CD8-positive, alpha-beta memory T cell (primary cell): ENCODE results near the gene NOX5. TPM values are rescaled to one million over a fixed set of nuclear protein-coding genes. Genes with fewer than 3 reads are reported as not detected.

Experiments used
- CTCF ChIA-PET: fragments of 350-600 bp; sonication (Branson Sonifier 250); formaldehyde crosslinking; loops from one replicate; lab custom pipeline; 2021; ENCODE audit warnings: antibody characterized with exemption; lab: Charles Lee
- POLR2A ChIA-PET: fragments of 350-600 bp; sonication (Branson Sonifier 250); formaldehyde crosslinking; loops from one replicate; lab custom pipeline; 2021; ENCODE audit warnings: antibody characterized with exemption; lab: Charles Lee
- DNase-seq, 5 donors: peaks; one replicate each; pipeline versions ENCODE4 v3.0.0 to v3.0.0-alpha.2; 2020 to 2022; ENCODE audit warnings: mixed read lengths in 1 of 5
- H3K27ac ChIP-seq: one replicate; pipeline ENCODE4 v1.7.0; 2013; ENCODE audit warnings: low read depth, mild to moderate bottlenecking, low read length, moderate library complexity
- H3K27me3 ChIP-seq: 2 replicates; pipeline ENCODE4 v1.7.0; 2013; ENCODE audit warnings: low read length, mild to moderate bottlenecking; ENCODE audit not compliant: insufficient read depth, poor library complexity, severe bottlenecking
- H3K36me3 ChIP-seq: 2 replicates; pipeline ENCODE4 v1.7.0; 2013; ENCODE audit warnings: mild to moderate bottlenecking, low read length, moderate library complexity; ENCODE audit not compliant: insufficient read depth
- H3K4me1 ChIP-seq: 2 replicates; pipeline ENCODE4 v1.7.0; 2013; ENCODE audit warnings: mild to moderate bottlenecking, low read length, moderate library complexity; ENCODE audit not compliant: insufficient read depth
- H3K4me3 ChIP-seq: 2 replicates; pipeline ENCODE4 v1.7.0; 2013; ENCODE audit warnings: mild to moderate bottlenecking, low read length
- H3K9me3 ChIP-seq: 2 replicates; pipeline ENCODE4 v1.7.0; 2013; ENCODE audit warnings: mild to moderate bottlenecking, low read length
- H3K27ac Mint-ChIP-seq, 8 donors: one replicate each; pipeline ENCODE4 v1.8.0; 2020 to 2021; ENCODE audit warnings: mixed read lengths in 8 of 8, mild to moderate bottlenecking in 6 of 8, inconsistent platforms in 3 of 8, moderate library complexity in 3 of 8
- H3K27me3 Mint-ChIP-seq, 2 donors: one replicate each; pipeline ENCODE4 v1.8.0; 2020 to 2021; ENCODE audit warnings: mixed read lengths in 2 of 2, mild to moderate bottlenecking in 1 of 2, moderate library complexity in 1 of 2
- H3K36me3 Mint-ChIP-seq, 3 donors: one replicate each; pipeline ENCODE4 v1.8.0; 2020 to 2021; ENCODE audit warnings: mixed read lengths in 3 of 3, inconsistent platforms in 1 of 3, mild to moderate bottlenecking in 1 of 3
- H3K4me1 Mint-ChIP-seq, 3 donors: one replicate each; pipeline ENCODE4 v1.8.0; 2020 to 2021; ENCODE audit warnings: mixed read lengths in 3 of 3, inconsistent platforms in 1 of 3, mild to moderate bottlenecking in 1 of 3
- H3K4me3 Mint-ChIP-seq, 7 donors: one replicate each; pipeline ENCODE4 v1.8.0; 2020 to 2021; ENCODE audit warnings: mixed read lengths in 7 of 7, mild to moderate bottlenecking in 6 of 7, moderate library complexity in 4 of 7, inconsistent platforms in 2 of 7
- H3K9me3 Mint-ChIP-seq, 5 donors: one replicate each; pipeline ENCODE4 v1.8.0; 2020 to 2022; ENCODE audit warnings: mixed read lengths in 5 of 5, mild to moderate bottlenecking in 3 of 5, moderate library complexity in 2 of 5, inconsistent platforms in 1 of 5
- polyA plus RNA-seq: library from polyadenylated mRNA; unstranded; fragments of 300-500 nt; fragmentation: Illumina TruSeq; gene quantifications from one replicate; pipeline ENCODE4 v1.2.3, GENCODE V29; 2021
- total RNA-seq, 2 experiments: library from RNA; stranded (reverse); gene quantifications; one replicate each; pipeline ENCODE4 v1.2.3, GENCODE V29; 2021

NOX5 gene
- total and polyA plus RNA-seq, 3 experiments from 2014 or later, result not detected

GRCh38 chr15:69082554-69082953 lies 68.1 kb downstream of the NOX5 start:
- CTCF ChIA-PET, result interaction anchor here (1.4 kb wide), 1 partner anchor 23 kb away, joined by 6 read pairs; no protein-coding TSS in a partner anchor
- Mint-ChIP-seq H3K27ac (peak overlapping the region in 2 of 8 donors; percentile 17 to 23), H3K9me3 (no peaks in the 10 kb centered on the region), H3K4me1 (peaks cover 0 to 24% (median 10%) of the 10 kb centered on the region in 3 donors), H3K27me3 (peaks cover 6 to 16% of the 10 kb centered on the region in 2 donors), H3K36me3 (no peaks in the 10 kb centered on the region), H3K4me3 (no peak overlapping the region)
- no peaks in the 10 kb centered on the region for H3K27me3 ChIP-seq
- H3K4me3 ChIP-seq, result no peak overlapping the region
- H3K9me3 ChIP-seq, result no peaks in the 10 kb centered on the region
- no peaks in the 10 kb centered on the region for H3K36me3 ChIP-seq
- H3K4me1 ChIP-seq, result no peaks in the 10 kb centered on the region
- no peak overlapping the region for H3K27ac ChIP-seq
- POLR2A ChIA-PET, result no interaction called here
- DNase-seq, result no peak

- Histone ChIP-seq H3K9me3 (no peaks in the 10 kb centered on the region), H3K36me3 (no peaks in the 10 kb centered on the region), H3K4me1 (no peaks in the 10 kb centered on the region), H3K27me3 (no peaks in the 10 kb centered on the region), H3K4me3 (no peak overlapping the region), H3K27ac (no peak overlapping the region)
- Mint-ChIP-seq H3K4me1 (peaks cover 0 to 24% (median 10%) of the 10 kb centered on the region in 3 donors), H3K36me3 (no peaks in the 10 kb centered on the region), H3K27ac (peak overlapping the region in 1 of 8 donors; percentile 46), H3K4me3 (no peak overlapping the region), H3K27me3 (peaks cover 11 to 29% of the 10 kb centered on the region in 2 donors), H3K9me3 (no peaks in the 10 kb centered on the region)
- no peak for DNase-seq
- CTCF ChIA-PET, result no interaction called here
- POLR2A ChIA-PET, result no interaction called here
Observed at GRCh38 chr15:69084404-69085030, 70.0 kb downstream of the NOX5 start.

GRCh38 chr15:69085325-69086081 lies 71.0 kb downstream of the NOX5 start:
- no peak overlapping the region for H3K27ac ChIP-seq
- Mint-ChIP-seq H3K9me3 (no peaks in the 10 kb centered on the region), H3K4me3 (no peak overlapping the region), H3K27ac (no peak overlapping the region), H3K27me3 (peaks cover 13 to 31% of the 10 kb centered on the region in 2 donors), H3K4me1 (peaks cover 0 to 24% (median 10%) of the 10 kb centered on the region in 3 donors), H3K36me3 (no peaks in the 10 kb centered on the region)
- no peaks in the 10 kb centered on the region for H3K36me3 ChIP-seq
- DNase-seq, result no peak
- H3K27me3 ChIP-seq, result no peaks in the 10 kb centered on the region
- ChIA-PET CTCF (no interaction called here), POLR2A (no interaction called here)
- H3K4me3 ChIP-seq, result no peak overlapping the region
- no peaks in the 10 kb centered on the region for H3K4me1 ChIP-seq
- no peaks in the 10 kb centered on the region for H3K9me3 ChIP-seq

GRCh38 chr15:69086427-69087204 lies 72.1 kb downstream of the NOX5 start:
- H3K4me1 Mint-ChIP-seq, result peaks cover 0 to 24% (median 10%) of the 10 kb centered on the region in 3 donors
- Histone ChIP-seq H3K27ac (no peak overlapping the region), H3K4me3 (no peak overlapping the region), H3K36me3 (no peaks in the 10 kb centered on the region), H3K9me3 (no peaks in the 10 kb centered on the region), H3K27me3 (no peaks in the 10 kb centered on the region), H3K4me1 (no peaks in the 10 kb centered on the region)
- POLR2A ChIA-PET, result no interaction called here
- H3K4me3 Mint-ChIP-seq, result no peak overlapping the region
- H3K36me3 Mint-ChIP-seq, result no peaks in the 10 kb centered on the region
- H3K9me3 Mint-ChIP-seq, result no peaks in the 10 kb centered on the region
- peaks cover 11 to 31% of the 10 kb centered on the region in 2 donors for H3K27me3 Mint-ChIP-seq
- no peak overlapping the region for H3K27ac Mint-ChIP-seq
- CTCF ChIA-PET, result no interaction called here
- no peak for DNase-seq

- Histone ChIP-seq H3K27ac (no peak overlapping the region), H3K36me3 (no peaks in the 10 kb centered on the region), H3K4me3 (no peak overlapping the region), H3K4me1 (no peaks in the 10 kb centered on the region), H3K9me3 (no peaks in the 10 kb centered on the region), H3K27me3 (no peaks in the 10 kb centered on the region)
- Mint-ChIP-seq H3K36me3 (no peaks in the 10 kb centered on the region), H3K9me3 (no peaks in the 10 kb centered on the region), H3K27me3 (peaks cover 11 to 28% of the 10 kb centered on the region in 2 donors), H3K27ac (no peak overlapping the region), H3K4me3 (no peak overlapping the region), H3K4me1 (peaks cover 0 to 20% (median 4%) of the 10 kb centered on the region in 3 donors)
- CTCF ChIA-PET, result no interaction called here
- POLR2A ChIA-PET, result no interaction called here
- DNase-seq, result no peak
Observed at GRCh38 chr15:69087366-69087976, 73.0 kb downstream of the NOX5 start.

- H3K36me3 Mint-ChIP-seq, result no peaks in the 10 kb centered on the region
- Histone ChIP-seq H3K27ac (no peak overlapping the region), H3K9me3 (no peaks in the 10 kb centered on the region), H3K36me3 (no peaks in the 10 kb centered on the region), H3K27me3 (no peaks in the 10 kb centered on the region), H3K4me3 (no peak overlapping the region), H3K4me1 (no peaks in the 10 kb centered on the region)
- H3K4me3 Mint-ChIP-seq, result no peak overlapping the region
- POLR2A ChIA-PET, result no interaction called here
- no peaks in the 10 kb centered on the region for H3K9me3 Mint-ChIP-seq
- CTCF ChIA-PET, result no interaction called here
- peaks cover 11 to 28% of the 10 kb centered on the region in 2 donors for H3K27me3 Mint-ChIP-seq
- H3K4me1 Mint-ChIP-seq, result peaks cover 0 to 15% (median 0%) of the 10 kb centered on the region in 3 donors
- H3K27ac Mint-ChIP-seq, result no peak overlapping the region
- no peak for DNase-seq
Observed at GRCh38 chr15:69088300-69088965, 73.9 kb downstream of the NOX5 start.

GRCh38 chr15:69089258-69089657 lies 74.8 kb downstream of the NOX5 start:
- CTCF ChIA-PET, result no interaction called here
- no peaks in the 10 kb centered on the region for H3K9me3 ChIP-seq

More at GRCh38 chr15:69089258-69089657, 74.8 kb downstream of the NOX5 start:
- H3K9me3 Mint-ChIP-seq, result no peaks in the 10 kb centered on the region
- no peaks in the 10 kb centered on the region for H3K27me3 ChIP-seq
- H3K27me3 Mint-ChIP-seq, result peaks cover 11 to 28% of the 10 kb centered on the region in 2 donors
- H3K4me3 Mint-ChIP-seq, result no peak overlapping the region
- H3K4me1 Mint-ChIP-seq, result peaks cover 0 to 9% (median 0%) of the 10 kb centered on the region in 3 donors
- H3K27ac Mint-ChIP-seq, result no peak overlapping the region
- H3K36me3 Mint-ChIP-seq, result no peaks in the 10 kb centered on the region
- H3K27ac ChIP-seq, result no peak overlapping the region
- POLR2A ChIA-PET, result no interaction called here
- H3K36me3 ChIP-seq, result no peaks in the 10 kb centered on the region
- no peak overlapping the region for H3K4me3 ChIP-seq
- DNase-seq, result no peak
- no peaks in the 10 kb centered on the region for H3K4me1 ChIP-seq
